ENCODE data around the gene MPZL3. TPM values are rescaled to one million over a fixed set of nuclear protein-coding genes. Genes with fewer than 3 reads are reported as not detected.
A peak's percentile ranks its signal among the peaks of the same experiment; 100 is the strongest.

Gene MPZL3, protein sequence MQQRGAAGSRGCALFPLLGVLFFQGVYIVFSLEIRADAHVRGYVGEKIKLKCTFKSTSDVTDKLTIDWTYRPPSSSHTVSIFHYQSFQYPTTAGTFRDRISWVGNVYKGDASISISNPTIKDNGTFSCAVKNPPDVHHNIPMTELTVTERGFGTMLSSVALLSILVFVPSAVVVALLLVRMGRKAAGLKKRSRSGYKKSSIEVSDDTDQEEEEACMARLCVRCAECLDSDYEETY
- total RNA-seq: 2.2 TPM
- long read RNA-seq, partial matches to known transcripts: 0 of 2 reads
- long read RNA-seq, other reads (novel, unspliced or antisense): 1 of 2 reads

DNA sequence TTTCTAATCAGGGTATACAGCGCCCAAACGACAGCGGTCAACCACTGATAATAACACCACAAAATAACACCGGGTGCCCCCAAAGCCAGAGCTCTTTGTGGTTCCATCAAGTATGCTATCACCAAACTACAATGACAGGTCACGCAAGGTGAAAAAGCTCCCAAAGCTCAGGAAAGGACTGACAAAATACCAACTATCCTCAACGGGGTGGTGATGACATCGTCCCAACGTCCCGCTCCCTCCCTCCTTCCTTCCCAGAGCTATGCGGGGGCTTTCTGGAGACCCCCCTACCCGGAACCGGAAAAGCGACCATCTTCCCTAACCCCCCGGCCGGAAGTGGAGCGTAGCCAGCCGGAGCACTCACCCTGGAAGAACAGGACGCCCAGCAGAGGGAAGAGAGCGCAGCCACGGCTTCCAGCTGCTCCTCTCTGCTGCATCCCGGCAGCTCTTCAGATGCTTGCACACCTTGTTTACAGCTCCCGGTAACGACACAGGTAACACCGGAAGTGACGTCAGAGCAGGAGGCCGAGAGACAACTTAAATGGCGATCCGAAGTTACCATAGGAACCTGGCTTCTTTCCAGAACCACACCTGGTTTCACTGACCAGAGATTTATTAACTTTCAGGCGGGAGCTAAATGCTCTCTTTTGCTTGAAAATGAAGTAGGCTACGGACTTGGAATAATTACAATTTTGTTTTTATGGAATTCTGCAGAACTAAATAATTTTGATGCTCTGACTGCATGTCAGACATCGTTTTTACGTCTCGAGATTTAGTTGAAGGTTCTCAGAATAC lies at the start of gene MPZL3:
TSS of gene MPZL3 (minus strand) at position 508 of the 795 bp plus-strand sequence. CDS start at position 437, 71 bp downstream.
- intact Hi-C loops (cut with DNase I): loop anchor here (5.0 kb wide), 1 partner anchor 55 kb away; no protein-coding TSS in a partner anchor
- ATAC-seq (peak; percentile 76), DNase-seq (ENCODE audit: missing footprints) (peak; percentile 81)

DNA sequence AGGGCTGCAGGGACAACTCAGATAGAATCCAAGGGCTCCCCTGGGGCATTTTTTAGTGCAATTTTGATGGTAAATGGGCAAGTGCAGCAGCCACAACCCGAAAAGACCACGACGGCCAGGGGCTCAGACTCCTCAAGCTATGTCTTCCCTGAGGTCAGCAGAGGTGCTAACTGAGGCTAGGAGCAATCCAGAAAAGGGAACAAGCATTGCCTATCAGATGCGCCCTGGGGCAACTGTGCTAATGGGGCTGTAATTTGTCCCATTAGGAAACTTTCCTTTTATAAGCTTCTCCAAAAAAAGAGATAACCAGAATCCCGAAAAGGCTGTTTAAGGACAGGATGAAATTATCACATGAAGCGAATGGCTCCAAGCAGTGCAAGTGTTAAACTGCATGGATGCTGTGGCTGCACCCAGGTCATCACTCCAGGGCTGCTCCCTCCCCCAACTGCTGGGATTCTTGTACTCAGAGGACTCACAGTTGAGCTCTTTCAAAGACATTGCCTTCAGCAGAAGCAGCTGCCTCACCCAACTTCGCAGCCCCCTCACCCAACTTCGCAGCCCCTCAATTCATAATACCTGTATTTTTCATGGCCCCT lies 49.5 kb upstream of the MPZL3 start:
- ATAC-seq (no peak), DNase-seq (ENCODE audit: missing footprints) (no peak)
- intact Hi-C loops (cut with DNase I): no loop called here

DNA sequence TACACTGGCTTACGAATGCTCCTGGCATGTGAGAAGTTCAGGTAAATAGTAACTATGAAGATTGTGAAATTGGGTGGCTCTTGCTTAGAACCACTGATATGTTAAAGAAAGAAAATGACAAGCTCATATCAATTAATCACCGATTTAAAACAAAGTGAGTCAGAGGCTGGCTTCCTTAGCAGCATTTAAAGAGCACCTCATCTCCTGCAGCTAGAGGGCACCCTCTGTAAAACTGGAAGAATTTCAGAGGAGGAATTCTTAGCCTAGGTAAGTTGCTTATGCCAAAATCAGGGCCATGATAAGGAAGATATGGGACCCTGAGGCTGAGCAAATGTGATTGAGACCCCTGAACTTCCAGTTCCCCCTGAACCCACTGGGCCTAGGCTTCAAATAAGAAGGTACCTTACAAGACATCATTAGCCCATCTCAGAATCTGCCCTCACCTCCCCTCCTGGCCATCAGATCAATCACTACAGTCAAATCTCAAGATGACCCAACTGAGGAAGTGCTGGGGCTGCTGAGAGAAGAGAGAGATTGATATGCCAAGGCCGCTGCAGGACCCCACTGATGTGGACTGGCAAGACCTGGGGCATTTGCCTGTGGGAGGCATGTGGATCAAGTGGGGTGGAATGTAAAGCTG lies 43.8 kb upstream of the MPZL3 start:
- ATAC-seq (no peak), DNase-seq (ENCODE audit: missing footprints) (no peak)
- intact Hi-C loops (cut with DNase I): loop anchor here (5.0 to 10.0 kb wide), 2 partner anchors 59 to 191 kb away; partner anchors contain the start of gene UBE4A

DNA sequence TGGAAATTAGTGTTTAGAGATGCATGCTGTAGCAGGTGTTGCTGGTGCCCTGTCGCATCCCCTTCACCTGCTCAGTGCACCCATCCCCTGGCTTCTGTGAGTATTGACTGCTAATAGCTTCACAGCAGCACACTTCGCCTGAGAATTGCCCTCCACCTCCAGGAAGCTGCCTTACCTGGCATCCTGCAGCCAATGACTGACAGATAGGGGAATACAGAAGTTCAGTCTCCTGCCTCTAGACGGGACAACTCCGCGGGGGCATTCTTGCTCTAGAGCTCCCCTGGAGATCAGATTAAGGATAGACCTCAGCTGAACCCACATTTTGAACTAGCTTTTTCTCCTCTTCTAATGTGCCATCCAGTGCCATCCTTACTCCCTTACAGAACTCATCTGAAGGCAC lies 43.0 kb upstream of the MPZL3 start:
- intact Hi-C loops (cut with DNase I): loop anchor here (5.0 to 10.0 kb wide), 2 partner anchors 60 to 192 kb away; partner anchors contain the start of gene UBE4A
- no peak for ATAC-seq
- DNase-seq (ENCODE audit: missing footprints): no peak

DNA sequence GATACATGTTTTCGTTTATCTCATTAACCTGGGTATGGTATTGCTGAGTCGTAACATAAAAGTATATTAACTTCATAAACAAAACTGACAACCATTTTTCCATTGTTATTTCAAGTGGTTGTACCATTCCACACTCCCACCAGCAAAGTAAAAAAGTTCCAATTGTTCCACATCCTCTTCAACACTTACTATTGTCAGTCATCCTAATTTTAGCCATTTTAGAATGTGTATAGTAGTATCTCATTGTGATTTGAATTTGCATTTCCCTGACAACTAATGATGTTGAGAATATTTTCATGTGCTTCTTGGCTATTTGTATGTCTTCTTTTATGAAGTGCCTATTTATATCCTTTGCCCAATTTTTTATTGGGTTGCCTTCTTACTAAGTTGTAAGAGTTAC lies 41.9 kb upstream of the MPZL3 start:
- intact Hi-C loops (cut with DNase I): loop anchor here (10.0 kb wide), 1 partner anchor 61 kb away; the partner anchor contains the start of gene UBE4A
- ATAC-seq (no peak), DNase-seq (ENCODE audit: missing footprints) (no peak)

DNA sequence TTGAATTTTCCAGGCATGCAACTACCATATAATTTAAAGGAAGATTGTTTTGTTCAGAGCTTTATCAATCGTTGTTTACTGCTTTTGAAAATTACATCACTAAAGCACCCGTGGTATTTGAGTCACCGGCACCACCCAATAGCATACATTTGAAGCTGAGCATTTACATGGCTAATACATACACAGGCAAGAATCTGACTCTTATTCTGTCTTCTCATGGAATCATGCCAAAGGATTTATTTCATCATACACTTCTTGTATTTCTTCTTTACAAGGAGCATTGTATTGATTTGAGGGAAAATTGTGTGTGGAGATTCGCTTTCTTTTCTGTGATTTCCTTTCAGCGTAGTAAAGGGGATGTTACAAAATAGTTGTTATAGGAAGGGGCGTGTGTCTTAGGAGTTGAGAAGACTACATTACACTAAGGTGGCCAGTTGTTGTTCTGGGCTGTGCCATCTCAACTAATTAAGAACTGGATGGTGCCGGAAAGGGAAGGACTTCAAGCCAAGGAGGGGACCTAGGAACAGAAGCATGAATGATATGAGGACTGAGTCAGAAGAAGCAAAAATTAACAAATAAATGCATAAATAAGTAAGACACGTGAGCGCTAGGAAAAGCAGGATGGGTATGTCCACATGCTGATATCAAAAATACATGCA lies 39.4 kb upstream of the MPZL3 start:
- ATAC-seq (no peak), DNase-seq (ENCODE audit: missing footprints) (no peak)
- intact Hi-C loops (cut with DNase I): loop anchor here (1.0 to 10.0 kb wide), 2 partner anchors 63 to 146 kb away; partner anchors contain the start of gene UBE4A

DNA sequence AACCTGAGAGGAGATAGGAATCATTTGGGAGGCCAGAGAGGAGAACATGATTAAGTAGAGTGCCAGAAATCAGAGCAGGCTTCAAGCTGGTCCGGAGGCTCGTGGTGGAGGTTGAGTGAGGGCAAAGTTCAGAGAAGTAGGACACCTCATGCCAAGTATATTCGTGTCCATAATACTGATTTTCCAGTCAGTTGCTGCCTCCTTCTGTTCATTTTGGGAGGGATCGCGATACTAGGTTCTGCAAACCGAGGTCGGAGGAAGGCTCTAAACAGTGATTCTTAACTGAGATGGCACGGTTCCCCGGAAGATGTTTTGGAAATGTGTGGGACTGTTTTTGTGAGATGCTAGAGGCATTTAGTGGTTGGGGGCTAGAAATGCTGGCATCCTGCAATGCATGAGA lies 38.8 kb upstream of the MPZL3 start:
- DNase-seq (ENCODE audit: missing footprints) (no peak), ATAC-seq (peak; percentile 75)
- intact Hi-C loops (cut with DNase I): loop anchor here (1.0 to 10.0 kb wide), 3 partner anchors 64 to 146 kb away; partner anchors contain the start of gene UBE4A

DNA sequence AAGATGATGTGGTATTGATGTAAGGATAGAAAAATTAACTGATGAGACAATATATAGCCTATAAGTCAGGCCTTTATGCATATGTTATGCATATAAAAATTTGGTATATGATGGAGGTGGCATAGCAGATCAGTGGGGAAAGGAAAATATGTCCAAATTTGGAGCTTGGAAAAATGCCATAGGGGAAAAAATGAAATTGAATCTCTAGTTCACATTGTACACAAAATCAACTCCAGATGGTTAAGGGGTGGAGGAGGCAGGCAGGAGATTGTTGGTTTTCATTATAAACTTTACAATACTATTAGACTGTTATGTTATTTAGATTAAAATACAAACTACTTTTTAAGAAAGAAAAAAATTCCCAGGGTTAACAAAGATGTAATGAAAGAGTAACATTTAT lies 37.2 kb upstream of the MPZL3 start:
- DNase-seq (ENCODE audit: missing footprints) (no peak), ATAC-seq (no peak)
- intact Hi-C loops (cut with DNase I): no loop called here

DNA sequence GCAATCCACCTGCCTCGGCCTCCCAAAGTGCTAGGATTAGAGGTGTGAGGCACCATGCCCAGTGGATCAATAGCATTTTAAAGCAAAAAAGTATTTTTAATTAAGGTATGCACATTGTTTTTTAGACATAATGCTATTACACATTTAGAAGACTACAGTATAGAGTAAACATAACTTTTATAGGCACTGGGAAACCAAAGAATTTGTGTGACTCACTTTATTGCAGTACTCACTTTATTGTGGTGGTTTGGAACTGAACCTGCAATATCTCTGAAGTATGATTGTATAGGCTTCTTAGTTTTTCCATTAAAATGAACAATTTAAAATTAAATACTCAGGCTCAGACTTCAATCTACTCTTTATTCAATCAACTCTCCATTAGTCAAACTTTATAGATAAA lies 34.8 kb upstream of the MPZL3 start:
- ATAC-seq (no peak), DNase-seq (ENCODE audit: missing footprints) (no peak)
- intact Hi-C loops (cut with DNase I): no loop called here

DNA sequence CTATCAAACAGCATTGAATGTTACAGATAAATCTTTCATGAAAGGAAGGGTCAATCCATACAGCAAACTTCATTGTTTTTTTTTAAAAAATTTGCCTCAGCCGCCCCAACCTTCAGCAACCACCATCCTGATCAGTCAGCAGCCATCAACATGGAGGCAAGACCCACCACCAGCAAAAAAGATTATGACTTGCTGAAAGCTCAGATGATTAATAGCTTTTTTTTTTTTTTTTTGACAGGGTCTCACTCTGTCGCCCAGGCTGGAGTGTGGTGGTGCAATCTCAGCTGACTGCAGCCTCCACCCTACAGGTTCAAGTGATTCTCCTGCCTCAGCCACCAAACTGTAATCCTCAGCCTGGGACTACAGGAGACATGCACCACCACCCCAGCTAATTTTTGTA lies 34.4 kb upstream of the MPZL3 start:
- no peak for ATAC-seq
- intact Hi-C loops (cut with DNase I): no loop called here
- no peak for DNase-seq (ENCODE audit: missing footprints)

DNA sequence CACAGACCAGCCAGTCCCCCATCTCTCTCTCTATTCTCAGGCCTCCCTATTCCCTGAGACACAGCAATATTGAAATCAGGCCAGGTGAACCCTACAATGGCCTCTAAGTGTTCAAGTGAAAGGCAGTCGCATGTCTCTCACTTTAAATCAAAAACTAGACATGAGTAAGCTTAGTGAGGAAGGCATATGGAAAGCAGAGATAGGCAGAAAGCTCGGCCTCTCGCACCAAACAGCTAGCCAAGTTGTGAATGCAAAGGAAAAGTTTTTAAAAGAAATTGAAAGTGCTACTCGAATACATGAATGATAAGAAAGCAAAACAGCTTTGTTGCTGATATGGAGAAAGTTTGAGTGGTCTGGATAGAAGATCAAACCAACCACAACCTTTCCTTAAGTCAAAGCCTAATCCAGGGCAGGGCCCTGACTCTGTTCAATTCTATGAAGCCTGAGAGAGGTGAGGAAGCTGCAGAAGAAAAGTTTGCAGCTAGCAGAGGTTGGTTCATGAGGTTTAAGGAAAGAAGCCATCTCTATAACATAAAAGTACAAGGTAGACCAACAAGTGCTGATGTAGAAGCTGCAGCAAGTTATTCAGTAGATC lies 31.7 kb upstream of the MPZL3 start:
- DNase-seq (ENCODE audit: missing footprints) (no peak), ATAC-seq (no peak)
- intact Hi-C loops (cut with DNase I): no loop called here

DNA sequence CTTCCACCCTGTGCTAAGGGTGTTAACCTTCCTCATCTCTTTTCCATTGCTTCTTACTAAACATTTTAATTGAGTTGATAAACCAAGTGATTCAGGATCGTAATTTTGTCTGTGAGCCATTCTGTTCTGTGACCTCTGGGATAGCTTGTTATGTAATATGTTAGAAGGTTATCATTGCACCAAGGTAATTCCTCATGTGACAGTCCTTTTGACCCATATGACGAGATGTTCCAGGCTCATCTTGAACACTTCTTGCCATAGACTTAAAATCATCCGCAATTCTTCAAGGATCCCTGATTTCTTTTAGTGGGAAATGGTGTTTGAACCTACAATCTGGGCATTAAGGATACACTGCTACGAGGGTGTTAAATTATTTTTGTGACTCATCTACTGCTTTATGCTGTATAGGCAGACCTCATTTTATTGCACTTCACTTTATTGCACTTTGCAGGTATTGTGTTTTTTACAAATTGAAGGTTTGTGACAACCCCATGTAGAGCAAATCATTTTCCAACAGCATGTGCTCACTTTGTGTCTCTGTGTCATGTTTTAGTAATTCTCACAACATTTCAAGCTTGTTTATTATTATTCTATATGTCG lies 31.0 kb upstream of the MPZL3 start:
- intact Hi-C loops (cut with DNase I): no loop called here
- DNase-seq (ENCODE audit: missing footprints) (no peak), ATAC-seq (no peak)

DNA sequence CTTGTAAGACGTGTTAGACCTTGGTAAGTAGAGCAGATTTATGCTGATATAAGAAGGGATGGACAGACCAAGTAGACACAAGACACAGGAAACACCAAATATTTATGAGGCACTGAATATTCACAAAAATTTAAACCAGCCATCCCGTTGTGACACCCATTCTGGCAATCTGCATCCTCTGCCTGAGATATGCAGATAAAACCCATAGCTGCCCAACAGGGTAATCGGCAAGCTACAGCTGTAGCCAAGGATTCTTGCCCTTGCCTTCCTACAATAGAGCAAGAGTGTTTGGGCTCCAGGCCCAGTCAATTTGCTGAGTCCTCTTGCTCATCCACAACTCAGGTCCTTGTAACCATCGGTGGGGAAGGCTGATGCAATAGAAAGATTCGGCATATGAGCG lies 30.4 kb upstream of the MPZL3 start:
- ATAC-seq (no peak), DNase-seq (ENCODE audit: missing footprints) (no peak)
- intact Hi-C loops (cut with DNase I): no loop called here

DNA sequence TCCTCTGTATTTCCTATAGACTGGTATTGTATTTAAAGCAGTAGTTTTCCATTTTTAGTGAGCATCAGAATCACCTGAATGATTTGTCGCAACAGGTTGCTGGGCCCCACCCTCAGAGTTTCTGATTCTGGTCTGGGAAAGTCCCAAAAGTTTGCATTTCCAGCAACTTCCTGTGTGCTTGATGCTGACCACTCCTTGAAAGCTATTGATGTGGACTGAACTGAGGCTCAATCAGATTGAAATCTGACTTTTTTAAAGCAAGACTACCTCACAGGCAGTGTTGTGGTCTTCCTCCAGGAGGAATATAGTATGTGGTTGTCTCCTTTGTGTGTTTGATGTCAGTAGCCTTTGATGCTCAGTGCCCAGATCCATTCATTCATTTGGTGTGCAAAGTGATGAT lies 29.1 kb upstream of the MPZL3 start:
- DNase-seq (ENCODE audit: missing footprints) (no peak), ATAC-seq (no peak)
- intact Hi-C loops (cut with DNase I): no loop called here

DNA sequence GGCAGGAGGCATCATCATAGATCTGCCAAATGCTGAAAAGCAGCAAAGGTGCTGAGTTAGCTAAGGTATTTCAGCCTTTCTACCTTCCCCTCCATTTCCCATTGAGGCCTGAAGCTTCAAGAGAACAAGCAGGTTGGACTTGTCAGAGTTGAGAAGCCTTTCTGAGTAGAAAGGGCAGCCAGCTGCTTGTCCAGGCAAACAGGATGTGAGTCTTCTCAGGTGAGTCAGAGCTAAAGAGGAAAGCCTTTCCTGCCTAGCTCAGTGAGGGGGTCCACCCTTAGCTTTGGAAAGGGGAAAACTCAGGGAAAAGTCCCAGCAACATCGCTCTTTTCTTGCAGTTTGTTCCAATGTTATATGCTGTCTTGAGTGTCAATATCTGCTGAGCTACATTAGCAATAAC lies 25.1 kb upstream of the MPZL3 start:
- intact Hi-C loops (cut with DNase I): no loop called here
- no peak for ATAC-seq
- no peak for DNase-seq (ENCODE audit: missing footprints)

DNA sequence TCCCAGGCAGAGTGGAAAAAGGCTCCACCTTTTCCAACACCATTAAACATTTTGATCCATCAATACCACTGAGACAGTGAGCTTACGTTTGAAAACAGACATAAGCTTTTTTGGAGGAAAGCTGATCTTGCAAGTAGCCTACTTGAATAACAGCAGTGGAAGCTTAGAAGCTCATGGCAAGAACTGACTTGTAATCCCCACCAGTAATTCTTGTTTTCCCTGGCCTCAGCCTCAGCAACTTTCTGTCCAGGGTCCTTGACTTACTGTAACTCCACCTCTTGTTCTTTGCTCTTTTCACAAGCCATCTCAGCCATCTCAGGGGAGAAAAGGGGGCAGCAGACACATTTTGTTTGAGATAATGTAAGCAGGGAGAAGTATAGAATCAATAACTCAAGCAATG lies 24.3 kb upstream of the MPZL3 start:
- intact Hi-C loops (cut with DNase I): no loop called here
- DNase-seq (ENCODE audit: missing footprints): no peak
- ATAC-seq: no peak

DNA sequence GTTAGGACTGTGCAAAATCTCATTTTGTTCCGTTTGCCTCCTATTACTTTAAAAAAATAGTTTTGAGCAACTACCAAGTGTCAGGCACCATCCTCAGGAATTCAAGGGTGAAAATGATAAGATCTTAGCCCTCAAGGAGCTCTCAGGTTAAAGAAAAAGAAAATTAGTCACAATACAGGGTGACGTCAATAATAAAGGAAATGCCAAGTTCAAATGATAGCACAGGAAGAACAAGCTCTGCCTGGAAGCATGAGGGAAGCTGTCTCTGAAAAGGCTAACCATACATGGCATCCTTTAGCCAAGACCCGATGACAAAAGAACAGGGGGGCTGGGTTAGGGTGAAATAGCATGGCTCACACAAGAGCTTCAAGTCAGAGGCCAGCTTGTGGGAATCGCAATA lies 23.0 kb upstream of the MPZL3 start:
- DNase-seq (ENCODE audit: missing footprints) (no peak), ATAC-seq (no peak)
- intact Hi-C loops (cut with DNase I): no loop called here

DNA sequence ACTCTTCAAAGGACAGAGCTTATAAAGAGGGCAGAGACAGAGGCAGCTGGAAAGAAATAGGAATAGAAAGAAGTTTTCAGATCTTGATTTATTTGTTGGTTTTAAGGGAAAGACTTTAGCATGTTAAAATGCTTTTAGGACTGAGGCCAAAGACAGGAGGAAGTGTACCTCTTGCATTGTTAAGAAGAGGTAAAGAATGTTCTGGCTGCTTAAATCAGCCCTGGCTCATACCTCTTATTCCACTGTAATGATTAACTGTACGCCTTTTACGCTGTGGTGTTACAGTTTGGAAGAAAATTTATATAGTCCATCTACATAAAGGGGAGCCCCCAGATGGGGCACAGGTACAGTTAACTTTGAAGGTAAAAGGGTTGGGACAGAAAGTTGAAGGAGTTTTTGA lies 22.0 kb upstream of the MPZL3 start:
- intact Hi-C loops (cut with DNase I): no loop called here
- ATAC-seq: no peak
- no peak for DNase-seq (ENCODE audit: missing footprints)

Data from Right ventricle myocardium inferior (tissue), 1 donor.